ENCODE results near the gene BRD9.
"Not testable (repeated sequence)": the region's sequence is repeated elsewhere in the genome, so short reads cannot be mapped to it uniquely, and the experiment has no call there.

BRD9 gene

DNA sequence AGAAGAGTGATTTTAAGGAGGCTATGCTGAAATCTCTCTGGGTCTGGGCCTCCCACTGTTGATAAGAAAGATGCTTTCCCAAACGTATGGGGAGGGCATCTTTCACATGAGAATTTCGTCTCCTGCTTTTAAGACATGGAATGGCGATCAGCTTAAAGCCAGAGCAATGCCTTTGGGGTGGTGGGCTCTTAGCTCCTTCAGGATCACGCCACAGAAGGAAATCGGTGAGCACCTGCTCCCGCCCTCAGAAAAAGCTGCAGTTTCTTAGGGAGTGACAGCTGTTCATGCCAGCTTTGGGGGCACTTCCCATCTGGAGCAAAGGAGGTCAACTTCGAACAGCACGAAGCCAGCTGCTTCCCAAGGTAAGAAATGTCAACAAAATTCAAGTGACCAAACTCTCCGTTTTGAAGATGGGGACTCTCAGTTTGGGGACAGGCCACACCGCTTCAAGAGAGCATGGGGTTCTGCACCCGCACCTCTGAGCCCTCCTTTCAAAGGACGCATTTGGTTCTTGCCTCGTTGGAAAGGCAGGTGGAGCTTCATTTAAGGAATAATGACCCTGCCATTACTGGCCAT, 39.1 kb upstream of the BRD9 start:
- DNase-seq: no peak
- peaks cover 16% of the 10 kb centered on the region for H3K27me3 ChIP-seq (replicated peaks)
- H3K36me3 ChIP-seq (replicated peaks): no peaks in the 10 kb centered on the region
- H3K4me3 ChIP-seq (ENCODE audit: low read depth, low read length): no peak overlapping the region
- no peak overlapping the region for H3K27ac ChIP-seq
- TF ChIP-seq CTCF (IDR thresholded peaks at IDR 0.05; ENCODE audit: low read depth, low read length, missing control alignments): no peak
- in situ Hi-C loops (cut with HindIII; ENCODE audit: low pct_ligation_motif_present, low sequenced_read_pairs): loop anchor here (25.0 kb wide), 1 partner anchor 231 kb away; no protein-coding TSS in a partner anchor

DNA sequence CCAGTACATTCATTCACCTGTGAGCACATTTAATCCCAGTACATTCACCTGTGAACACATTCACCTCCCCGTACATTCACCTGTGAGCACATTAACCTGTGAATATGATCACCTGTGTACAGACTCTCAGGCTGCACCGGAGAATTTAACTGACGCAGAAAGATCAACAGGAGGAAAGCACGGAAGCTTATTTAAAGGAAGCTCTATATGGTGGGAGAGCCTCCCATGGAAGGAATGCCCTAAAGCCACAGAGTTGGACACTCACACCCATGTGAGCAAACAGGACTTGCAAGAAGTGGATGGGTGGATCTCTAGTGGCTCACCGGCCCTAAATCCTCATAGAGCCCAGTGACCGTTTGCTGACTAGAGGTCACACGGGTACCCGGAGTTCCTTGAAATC, 38.3 kb upstream of the BRD9 start:
- H3K27ac ChIP-seq: no peak overlapping the region
- no peak for DNase-seq
- TF ChIP-seq CTCF (IDR thresholded peaks at IDR 0.05; ENCODE audit: low read depth, low read length, missing control alignments): no peak
- no peak overlapping the region for H3K4me3 ChIP-seq (ENCODE audit: low read depth, low read length)
- no peaks in the 10 kb centered on the region for H3K36me3 ChIP-seq (replicated peaks)
- in situ Hi-C loops (cut with HindIII; ENCODE audit: low pct_ligation_motif_present, low sequenced_read_pairs): loop anchor here (25.0 kb wide), 1 partner anchor 231 kb away; no protein-coding TSS in a partner anchor
- H3K27me3 ChIP-seq (replicated peaks): peaks cover 22% of the 10 kb centered on the region

GRCh38 chr5:929596-929995, 37.0 kb upstream of the BRD9 start:
- no peak overlapping the region for H3K4me3 ChIP-seq (ENCODE audit: low read depth, low read length)
- no peaks in the 10 kb centered on the region for H3K36me3 ChIP-seq (replicated peaks)
- H3K27me3 ChIP-seq (replicated peaks): peaks cover 19% of the 10 kb centered on the region
- in situ Hi-C loops (cut with HindIII; ENCODE audit: low pct_ligation_motif_present, low sequenced_read_pairs): loop anchor here (25.0 kb wide), 1 partner anchor 233 kb away; no protein-coding TSS in a partner anchor
- DNase-seq: no peak
- no peak overlapping the region for H3K27ac ChIP-seq
- TF ChIP-seq CTCF (IDR thresholded peaks at IDR 0.05; ENCODE audit: low read depth, low read length, missing control alignments): no peak

GRCh38 chr5:929182-929581, 36.6 kb upstream of the BRD9 start:
- H3K27ac ChIP-seq; H3K4me3 ChIP-seq (ENCODE audit: low read depth, low read length); DNase-seq; H3K36me3 ChIP-seq (replicated peaks): not testable (repeated sequence)
- peaks cover 19% of the 10 kb centered on the region for H3K27me3 ChIP-seq (replicated peaks)
- in situ Hi-C loops (cut with HindIII; ENCODE audit: low pct_ligation_motif_present, low sequenced_read_pairs): loop anchor here (25.0 kb wide), 1 partner anchor 233 kb away; no protein-coding TSS in a partner anchor

DNA sequence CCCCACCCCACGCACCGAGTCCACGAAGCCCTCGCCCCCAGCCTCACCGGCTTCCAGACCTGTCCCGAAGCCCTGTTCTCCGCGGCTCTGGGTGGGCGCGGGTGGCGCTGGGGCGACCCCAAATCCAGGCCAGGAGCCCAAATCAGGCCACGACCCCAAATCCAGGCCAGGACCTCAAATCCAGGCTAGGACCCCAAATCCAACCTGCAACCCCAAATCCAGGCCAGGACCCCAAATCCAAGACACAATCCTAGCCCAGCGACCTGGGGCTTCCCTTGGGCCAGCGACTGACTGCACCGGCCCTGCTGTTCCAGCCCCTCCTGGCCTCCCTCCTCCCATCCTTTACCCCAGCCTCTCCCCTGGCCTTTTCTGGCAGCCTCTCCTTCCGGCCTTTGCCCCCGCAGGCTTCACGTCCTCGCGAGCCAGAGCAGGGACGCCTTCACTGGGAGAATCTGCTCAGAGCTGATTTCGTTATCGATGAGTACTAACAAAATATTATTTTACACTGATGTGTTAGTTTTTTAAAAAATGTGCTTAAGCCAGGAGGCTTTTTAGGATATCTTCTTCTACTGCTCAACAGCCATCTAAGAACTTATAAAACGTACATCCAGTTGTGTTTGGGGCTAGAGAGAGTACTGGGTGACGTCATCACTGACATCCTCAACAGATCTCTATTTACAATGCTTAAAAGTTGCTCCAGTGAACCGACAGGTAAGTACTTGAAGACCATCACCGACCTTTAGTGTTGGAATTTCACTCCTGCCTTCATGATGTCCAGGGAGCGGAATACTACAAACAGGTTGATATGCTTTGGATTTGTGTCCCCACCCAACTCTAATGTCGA, 34.8 kb upstream of the BRD9 start:
- TF ChIP-seq CTCF (IDR thresholded peaks at IDR 0.05; ENCODE audit: low read depth, low read length, missing control alignments): no peak
- in situ Hi-C loops (cut with HindIII; ENCODE audit: low pct_ligation_motif_present, low sequenced_read_pairs): loop anchor here (25.0 kb wide), 1 partner anchor 235 kb away; no protein-coding TSS in a partner anchor

GRCh38 chr5:926417-927171, 34.0 kb upstream of the BRD9 start:
- Histone ChIP-seq H3K4me3 (ENCODE audit: low read depth, low read length) (no peak overlapping the region), H3K27ac (no peak overlapping the region), H3K36me3 (replicated peaks) (no peaks in the 10 kb centered on the region), H3K27me3 (replicated peaks) (peaks cover 18% of the 10 kb centered on the region)
- TF ChIP-seq CTCF (IDR thresholded peaks at IDR 0.05; ENCODE audit: low read depth, low read length, missing control alignments): peak; percentile 41
- in situ Hi-C loops (cut with HindIII; ENCODE audit: low pct_ligation_motif_present, low sequenced_read_pairs): loop anchor here (25.0 kb wide), 1 partner anchor 236 kb away; no protein-coding TSS in a partner anchor
- no peak for DNase-seq

More for the DNA sequence above, 34.8 kb upstream of the BRD9 start:
- peaks cover 19% of the 10 kb centered on the region for H3K27me3 ChIP-seq (replicated peaks)
- no peak overlapping the region for H3K4me3 ChIP-seq (ENCODE audit: low read depth, low read length)
- H3K36me3 ChIP-seq (replicated peaks): no peaks in the 10 kb centered on the region
- H3K27ac ChIP-seq: no peak overlapping the region
- DNase-seq: no peak
